Ovary (tissue), 9 donors: ENCODE data around the gene UGT1A10. TPM values are rescaled to one million over a fixed set of nuclear protein-coding genes. Genes with fewer than 3 reads are reported as not detected.

Experiments
- DNase-seq, 5 donors: peaks; one replicate each; pipeline ENCODE4 v3.0.0-alpha.2; 2019 to 2020
- H3K27ac ChIP-seq, 2 donors: fragments of 200-600 bp; one replicate each; pipeline versions ENCODE4 v1.5.1 to v1.8.0; 2019 to 2022
- H3K27me3 ChIP-seq: fragments of 200-600 bp; one replicate; pipeline ENCODE4 v1.8.0; 2022
- H3K36me3 ChIP-seq: fragments of 200-600 bp; sonication (generic); one replicate; pipeline ENCODE4 v1.5.1; 2019
- H3K4me1 ChIP-seq: one replicate; pipeline ENCODE4 v1.8.1; 2013; ENCODE audit warnings: mild to moderate bottlenecking, moderate library complexity; ENCODE audit not compliant: insufficient read depth
- H3K4me3 ChIP-seq: fragments of 200-600 bp; sonication (generic); one replicate; pipeline ENCODE4 v1.5.1; 2017
- H3K9me3 ChIP-seq, 2 donors: fragments of 200-600 bp in 1 of 2; sonication (generic) in 1 of 2; one replicate each; pipeline versions ENCODE4 v1.5.1 to v1.8.1; 2013 to 2019; ENCODE audit warnings: mild to moderate bottlenecking in 1 of 2, moderate library complexity in 1 of 2
- EP300 ChIP-seq: sonication (generic); formaldehyde crosslinking; IDR thresholded peaks from one replicate; pipeline ENCODE4 v1.6.1; 2017; ENCODE audit warnings: antibody characterized with exemption
- POLR2A ChIP-seq: fragments of 450-650 bp; IDR thresholded peaks from one replicate; pipeline ENCODE4 v1.6.1; 2017; ENCODE audit warnings: antibody characterized with exemption, mild to moderate bottlenecking, moderate library complexity
- WGBS, 3 donors: extraction: QIAGEN DNeasy Blood & Tissue Kit in 1 of 3; methylation state at CpG; one replicate each; pipeline versions ENCODE4 v1.1.5 to v1.1.7; 2013 to 2017; 5-methylcytosine and 5-hydroxymethylcytosine counted together
- intact Hi-C, 4 donors: fragments of 100-400 bp; cut with DNase I; formaldehyde crosslinking; loops; one replicate each; pipeline versions ENCODE4 v1.11.0 to v1.15.1; 2022 to 2023
- polyA plus RNA-seq, 2 donors: library from polyadenylated mRNA; stranded (reverse); fragments of 200-250 nt in 1 of 2; fragments of 350-450 nt in 1 of 2; fragmentation: Illumina TruSeq in 1 of 2; extraction: RNeasy Lipid Tissue Mini Kit (QIAGEN cat#74804) in 1 of 2; gene quantifications; one replicate each; pipeline ENCODE4 v1.2.3, GENCODE V29; 2013 to 2014
- total RNA-seq, 7 donors: library from RNA; depleted of rRNA in 2 of 7; stranded (reverse); fragments of >200 nt in 2 of 7; fragmentation: NEBNext Ultra II Directional in 3 of 7; extraction: Animal tissue kit (Norgen Biotek cat#: 25700) in 3 of 7; gene quantifications; one replicate each; pipeline versions ENCODE4 v1.1.0 to v1.2.4, GENCODE V29; 2016 to 2023
- TF ChIP-seq, protein P1 (sequence below), 3 donors: fragments of 450-650 bp in 2 of 3; fragments of 200-600 bp in 1 of 3; IDR thresholded peaks; one replicate each; pipeline versions ENCODE4 v1.5.1 to v1.8.0; 2016 to 2022; ENCODE audit warnings: antibody characterized with exemption in 3 of 3, mild to moderate bottlenecking in 1 of 3
- donor health status: DM: no; HTN: no; CAD: no; lungs with moderate emphysema.
- donor health status: DM: no; HTN: no; CAD: no.
- donor health status: Bipolar disorder and iron deficiency.
- donor health status: DM: yes; HTN: yes; CAD: no.
- donor health status: DM: no; HTN: no; CAD: no.
- donor health status: DM: yes; HTN: yes; CAD: no.

UGT1A10 gene
- total and polyA plus RNA-seq, 9 donors: not detected

DNA sequence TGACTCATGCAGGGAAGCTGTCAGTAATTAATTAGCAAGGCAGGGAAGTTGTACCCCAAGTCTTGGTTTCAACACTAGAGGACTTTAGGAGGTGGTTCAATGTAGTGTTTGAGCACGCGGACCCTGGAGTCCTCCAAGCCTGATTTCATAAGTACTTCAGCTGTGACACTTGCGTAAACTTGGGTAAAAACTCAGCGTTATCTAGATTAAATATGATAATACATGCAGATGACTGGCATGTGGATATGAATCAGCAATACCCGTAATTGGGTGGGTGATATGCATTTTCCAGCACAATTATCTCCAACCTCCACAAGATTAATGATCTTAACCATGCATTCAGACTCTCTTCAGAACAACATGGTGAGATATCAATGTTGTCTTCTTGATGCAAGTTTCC lies 50.7 kb downstream of the UGT1A10 start:
- H3K27ac ChIP-seq: no peak overlapping the region
- H3K4me3 ChIP-seq: no peak overlapping the region
- TF ChIP-seq EP300 (no peak), POLR2A (no peak)
- TF ChIP-seq, protein P1, sequence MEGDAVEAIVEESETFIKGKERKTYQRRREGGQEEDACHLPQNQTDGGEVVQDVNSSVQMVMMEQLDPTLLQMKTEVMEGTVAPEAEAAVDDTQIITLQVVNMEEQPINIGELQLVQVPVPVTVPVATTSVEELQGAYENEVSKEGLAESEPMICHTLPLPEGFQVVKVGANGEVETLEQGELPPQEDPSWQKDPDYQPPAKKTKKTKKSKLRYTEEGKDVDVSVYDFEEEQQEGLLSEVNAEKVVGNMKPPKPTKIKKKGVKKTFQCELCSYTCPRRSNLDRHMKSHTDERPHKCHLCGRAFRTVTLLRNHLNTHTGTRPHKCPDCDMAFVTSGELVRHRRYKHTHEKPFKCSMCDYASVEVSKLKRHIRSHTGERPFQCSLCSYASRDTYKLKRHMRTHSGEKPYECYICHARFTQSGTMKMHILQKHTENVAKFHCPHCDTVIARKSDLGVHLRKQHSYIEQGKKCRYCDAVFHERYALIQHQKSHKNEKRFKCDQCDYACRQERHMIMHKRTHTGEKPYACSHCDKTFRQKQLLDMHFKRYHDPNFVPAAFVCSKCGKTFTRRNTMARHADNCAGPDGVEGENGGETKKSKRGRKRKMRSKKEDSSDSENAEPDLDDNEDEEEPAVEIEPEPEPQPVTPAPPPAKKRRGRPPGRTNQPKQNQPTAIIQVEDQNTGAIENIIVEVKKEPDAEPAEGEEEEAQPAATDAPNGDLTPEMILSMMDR (IDR thresholded peaks at IDR 0.05): no peak
- no peaks in the 10 kb centered on the region for H3K4me1 ChIP-seq
- H3K36me3 ChIP-seq: no peaks in the 10 kb centered on the region
- H3K27me3 ChIP-seq: no peaks in the 10 kb centered on the region
- 77 to 92% (median 87%) methylated on average over 5 of the region's 5 CpGs for WGBS, 3 donors
- DNase-seq: no peak
- intact Hi-C loops: no loop called here
- no peaks in the 10 kb centered on the region for H3K9me3 ChIP-seq

DNA sequence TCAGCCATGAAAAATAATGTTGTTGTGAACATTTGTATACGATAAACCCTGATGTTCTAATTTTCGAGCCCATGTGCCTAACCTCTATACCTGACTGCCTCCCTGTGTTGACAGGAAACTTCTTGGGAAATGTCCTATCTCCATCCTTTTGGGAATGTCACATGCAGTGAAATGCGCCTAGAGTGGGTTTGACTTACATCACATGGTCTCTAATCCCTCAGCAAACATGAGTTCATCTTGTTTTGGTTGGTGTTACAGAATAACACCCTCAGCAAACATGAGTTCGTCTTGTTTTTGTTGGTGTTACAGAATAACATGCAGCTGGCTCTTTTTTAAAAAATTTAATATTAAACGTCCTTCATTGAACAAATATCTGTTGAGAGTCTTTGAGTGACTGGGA lies 52.1 kb downstream of the UGT1A10 start:
- Histone ChIP-seq H3K27ac (no peak overlapping the region), H3K4me3 (no peak overlapping the region), H3K36me3 (no peaks in the 10 kb centered on the region), H3K4me1 (no peaks in the 10 kb centered on the region), H3K9me3 (no peaks in the 10 kb centered on the region), H3K27me3 (no peaks in the 10 kb centered on the region)
- WGBS, 3 donors: 68 to 78% (median 78%) methylated on average over 5 of the region's 5 CpGs
- DNase-seq: no peak
- intact Hi-C loops: no loop called here
- TF ChIP-seq POLR2A: no peak
- TF ChIP-seq EP300: no peak
- TF ChIP-seq, protein P1 (IDR thresholded peaks at IDR 0.05): no peak

DNA sequence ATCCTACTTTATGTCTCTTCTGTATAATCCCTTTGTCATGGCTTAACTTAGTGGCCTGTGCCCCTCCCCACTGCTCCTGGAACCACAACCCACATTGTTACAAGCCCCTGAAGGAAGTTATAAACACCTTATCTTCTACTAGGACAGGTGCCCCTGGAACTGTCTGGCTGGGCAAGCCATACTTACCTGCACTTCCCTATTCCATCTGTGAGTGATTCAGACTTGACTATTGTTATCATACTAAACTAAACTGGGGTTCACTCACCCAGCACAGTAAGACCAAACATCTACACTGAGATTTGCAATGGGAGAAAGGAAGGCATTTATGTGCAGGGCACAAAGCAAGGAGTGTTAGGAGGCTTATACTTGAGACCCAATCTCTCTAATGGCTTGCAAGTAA lies 52.8 kb downstream of the UGT1A10 start:
- Histone ChIP-seq H3K4me3 (no peak overlapping the region), H3K36me3 (no peaks in the 10 kb centered on the region), H3K9me3 (no peaks in the 10 kb centered on the region), H3K27me3 (no peaks in the 10 kb centered on the region), H3K4me1 (no peaks in the 10 kb centered on the region), H3K27ac (no peak overlapping the region)
- intact Hi-C loops: no loop called here
- TF ChIP-seq, protein P1 (IDR thresholded peaks at IDR 0.05): no peak
- no peak for TF ChIP-seq EP300
- TF ChIP-seq POLR2A: no peak
- no peak for DNase-seq

DNA sequence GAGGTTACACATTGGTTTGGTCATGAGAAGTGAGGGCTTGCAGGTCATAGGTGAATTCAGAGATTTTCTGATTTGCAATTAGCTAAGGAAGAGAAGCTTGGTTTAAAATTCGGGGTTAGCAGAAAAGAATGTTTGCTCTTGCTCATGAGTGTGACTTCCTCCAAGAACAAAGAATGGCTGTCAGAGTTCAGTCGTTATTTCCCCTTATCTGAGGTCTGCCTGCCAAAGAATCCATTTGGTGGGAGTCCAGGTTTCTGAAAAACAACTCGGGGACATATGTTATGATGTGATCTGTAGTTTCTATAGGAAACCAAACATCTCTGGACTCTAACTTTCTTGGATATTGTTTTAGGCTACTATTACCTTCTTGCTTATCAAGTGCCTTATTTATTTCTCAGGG lies 53.3 kb downstream of the UGT1A10 start:
- Histone ChIP-seq H3K36me3 (no peaks in the 10 kb centered on the region), H3K4me3 (no peak overlapping the region), H3K27me3 (no peaks in the 10 kb centered on the region), H3K4me1 (no peaks in the 10 kb centered on the region), H3K27ac (no peak overlapping the region), H3K9me3 (no peaks in the 10 kb centered on the region)
- DNase-seq: no peak
- WGBS, 3 donors: 5 to 13% (median 8%) methylated on average over 3 of the region's 3 CpGs
- intact Hi-C loops: no loop called here
- TF ChIP-seq EP300: no peak
- TF ChIP-seq POLR2A: no peak
- TF ChIP-seq, protein P1 (IDR thresholded peaks at IDR 0.05): no peak

DNA sequence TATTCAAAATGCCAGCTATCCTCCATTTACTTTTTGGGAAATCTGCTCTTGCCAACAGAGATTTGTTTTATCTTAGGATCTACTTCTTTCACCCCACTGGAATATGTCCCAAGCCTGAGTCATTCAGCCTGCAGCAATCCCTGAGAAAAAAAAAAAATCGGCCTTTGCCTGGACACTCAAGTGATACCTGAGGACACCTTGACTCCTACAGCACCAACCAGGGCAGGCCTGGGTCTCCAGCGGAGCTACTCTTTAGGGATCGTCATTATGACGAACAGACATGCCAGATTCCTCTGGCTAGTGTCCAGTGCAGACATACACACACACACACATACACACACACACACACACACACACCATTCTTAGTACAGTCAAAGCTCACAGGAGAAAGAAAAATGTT lies 54.2 kb downstream of the UGT1A10 start:
- H3K27ac ChIP-seq: no peak overlapping the region
- H3K36me3 ChIP-seq: no peaks in the 10 kb centered on the region
- no peak for TF ChIP-seq EP300
- no peak overlapping the region for H3K4me3 ChIP-seq
- intact Hi-C loops: no loop called here
- no peaks in the 10 kb centered on the region for H3K9me3 ChIP-seq
- 59 to 74% (median 73%) methylated on average over 4 of the region's 4 CpGs for WGBS, 3 donors
- no peak for DNase-seq
- H3K4me1 ChIP-seq: no peaks in the 10 kb centered on the region
- no peaks in the 10 kb centered on the region for H3K27me3 ChIP-seq
